Activated CD4-positive, alpha-beta T cell treated with anti-CD3 and anti-CD28 coated beads for 24 hours (primary cell): ENCODE measurements around the gene C14orf39.
"Not testable (repeated sequence)": the region's sequence is repeated elsewhere in the genome, so short reads cannot be mapped to it uniquely, and the experiment has no call there.

Experiments used
- DNase-seq, 2 donors: peaks; one replicate each; pipeline ENCODE4 v3.0.0-alpha.2; 2020; ENCODE audit warnings: low read depth in 2 of 2

The C14orf39 gene

GRCh38 chr14:60490270-60490669 lies 4.4 kb upstream of the C14orf39 start:
- no peak for DNase-seq

- no peak for DNase-seq
These were observed 2.3 kb upstream of the C14orf39 start for GRCh38 chr14:60488175-60488574.

- DNase-seq = no peak
These were observed 1.3 kb upstream of the C14orf39 start for GRCh38 chr14:60487211-60487610.

- no peak for DNase-seq
These were observed 736 bp downstream of the C14orf39 start for GRCh38 chr14:60485057-60485597.

- DNase-seq = no peak
These were observed 3.1 kb downstream of the C14orf39 start for GRCh38 chr14:60482743-60483142.

- DNase-seq = not testable (repeated sequence)
These were observed 5.6 kb downstream of the C14orf39 start for GRCh38 chr14:60480248-60480647.

- DNase-seq = no peak
These were observed 30.0 kb downstream of the C14orf39 start for GRCh38 chr14:60455875-60456274.

GRCh38 chr14:60430276-60430675 lies 55.6 kb downstream of the C14orf39 start:
- no peak for DNase-seq

GRCh38 chr14:60420050-60420449 lies 65.8 kb downstream of the C14orf39 start:
- DNase-seq = no peak

GRCh38 chr14:60397550-60397949 lies 88.3 kb downstream of the C14orf39 start:
- DNase-seq = not testable (repeated sequence)

- DNase-seq = no peak
These were observed 89.0 kb downstream of the C14orf39 start for GRCh38 chr14:60396718-60397343.
